Testis (tissue), 2 donors: Measurements from ENCODE around the gene THRAP3.

Experiments used
- POLR2A ChIP-seq: fragments of 450-650 bp; IDR thresholded peaks from one replicate; pipeline ENCODE4 v1.6.1; 2017; ENCODE audit warnings: antibody characterized with exemption, mild to moderate bottlenecking, moderate library complexity
- TF ChIP-seq, protein P1 (sequence below), 3 experiments: fragments of 450-650 bp in 2 of 3; fragments of 200-600 bp in 1 of 3; sonication (generic) in 1 of 3; IDR thresholded peaks; one replicate each; pipeline ENCODE4 v1.5.1; 2016 to 2019; ENCODE audit warnings: antibody characterized with exemption in 3 of 3, mild to moderate bottlenecking in 2 of 3, moderate library complexity in 1 of 3

DNA sequence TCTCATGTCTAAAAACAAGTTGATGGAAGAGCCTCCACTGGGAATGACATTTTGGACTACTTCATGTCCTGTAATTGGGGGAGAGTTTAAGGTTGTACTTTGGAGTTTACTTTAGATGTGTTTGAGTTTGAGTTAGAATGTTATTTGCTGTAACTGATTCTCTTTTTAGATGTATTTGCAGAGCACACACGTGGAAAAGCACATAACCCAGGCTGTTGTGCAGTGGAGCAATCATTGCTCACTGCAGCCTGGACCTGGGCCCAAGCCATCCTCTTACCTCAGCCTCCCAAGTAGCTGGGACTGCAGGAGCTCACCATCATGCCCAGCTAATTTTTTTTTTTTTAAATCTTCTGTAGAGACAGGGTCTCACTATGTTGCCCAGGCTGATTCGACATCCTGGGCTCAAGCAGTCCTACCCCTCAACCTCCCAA lies 45.2 kb downstream of the THRAP3 start:
- TF ChIP-seq, protein P1, sequence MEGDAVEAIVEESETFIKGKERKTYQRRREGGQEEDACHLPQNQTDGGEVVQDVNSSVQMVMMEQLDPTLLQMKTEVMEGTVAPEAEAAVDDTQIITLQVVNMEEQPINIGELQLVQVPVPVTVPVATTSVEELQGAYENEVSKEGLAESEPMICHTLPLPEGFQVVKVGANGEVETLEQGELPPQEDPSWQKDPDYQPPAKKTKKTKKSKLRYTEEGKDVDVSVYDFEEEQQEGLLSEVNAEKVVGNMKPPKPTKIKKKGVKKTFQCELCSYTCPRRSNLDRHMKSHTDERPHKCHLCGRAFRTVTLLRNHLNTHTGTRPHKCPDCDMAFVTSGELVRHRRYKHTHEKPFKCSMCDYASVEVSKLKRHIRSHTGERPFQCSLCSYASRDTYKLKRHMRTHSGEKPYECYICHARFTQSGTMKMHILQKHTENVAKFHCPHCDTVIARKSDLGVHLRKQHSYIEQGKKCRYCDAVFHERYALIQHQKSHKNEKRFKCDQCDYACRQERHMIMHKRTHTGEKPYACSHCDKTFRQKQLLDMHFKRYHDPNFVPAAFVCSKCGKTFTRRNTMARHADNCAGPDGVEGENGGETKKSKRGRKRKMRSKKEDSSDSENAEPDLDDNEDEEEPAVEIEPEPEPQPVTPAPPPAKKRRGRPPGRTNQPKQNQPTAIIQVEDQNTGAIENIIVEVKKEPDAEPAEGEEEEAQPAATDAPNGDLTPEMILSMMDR (IDR thresholded peaks at IDR 0.05) = no peak
- no peak for TF ChIP-seq POLR2A
